Activated gamma-delta T cell treated with anti-CD3 and anti-CD28 coated beads, Interleukin-2, amount 50 U/mL, for 16 hours (primary cell): ENCODE results near the gene SAPCD1.

ENCODE experiments used
- DNase-seq: peaks from one replicate; pipeline ENCODE4 v3.0.0-alpha.2; 2020; ENCODE audit warnings: low read depth

The SAPCD1 gene

DNA sequence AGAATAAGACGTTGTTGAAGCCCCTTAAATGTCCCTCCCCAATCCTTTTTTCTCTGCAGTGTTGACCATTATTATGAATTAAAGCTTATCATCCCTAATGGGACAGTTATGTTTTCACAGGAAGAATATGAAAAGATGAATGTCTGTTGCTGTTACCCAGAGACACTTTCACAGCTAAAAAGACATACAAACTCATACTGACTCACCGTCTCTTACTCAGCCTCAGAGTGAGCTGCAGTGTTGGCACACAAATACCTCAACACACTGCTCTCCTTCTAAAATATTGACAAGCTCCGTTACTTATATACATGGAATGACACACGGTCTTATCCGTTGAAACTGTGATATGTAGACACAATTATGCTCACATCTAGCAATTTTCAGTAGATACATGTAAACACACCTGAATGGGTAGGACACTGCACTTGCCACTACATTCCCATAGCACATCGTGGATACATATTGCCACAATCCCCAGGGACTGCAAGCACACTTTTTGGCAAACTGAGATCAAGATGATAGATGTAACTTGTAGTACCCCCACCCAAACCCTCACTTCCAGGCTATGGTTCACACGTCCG, 9.6 kb upstream of the SAPCD1 start:
- DNase-seq, result no peak

DNA sequence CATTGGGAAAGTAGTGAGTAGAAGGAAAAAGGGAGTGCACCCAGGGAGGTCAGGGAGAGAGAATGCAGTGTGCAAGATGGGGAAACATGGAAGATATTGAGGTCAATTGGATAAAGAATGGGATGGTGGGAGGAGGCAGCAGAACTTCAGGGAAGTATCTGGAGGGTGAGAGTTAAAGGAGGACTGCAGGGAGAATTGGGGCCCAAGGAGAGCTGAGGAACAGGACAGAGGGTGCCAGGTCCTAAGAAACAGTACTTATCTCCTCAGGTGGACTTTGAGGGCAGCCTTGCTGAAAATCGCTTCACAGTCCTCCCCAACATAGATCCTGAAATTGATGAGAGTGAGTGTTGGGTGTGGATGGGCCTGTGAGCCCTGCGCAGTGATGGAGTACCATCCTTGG, 4.2 kb upstream of the SAPCD1 start:
- DNase-seq, result no peak

DNA sequence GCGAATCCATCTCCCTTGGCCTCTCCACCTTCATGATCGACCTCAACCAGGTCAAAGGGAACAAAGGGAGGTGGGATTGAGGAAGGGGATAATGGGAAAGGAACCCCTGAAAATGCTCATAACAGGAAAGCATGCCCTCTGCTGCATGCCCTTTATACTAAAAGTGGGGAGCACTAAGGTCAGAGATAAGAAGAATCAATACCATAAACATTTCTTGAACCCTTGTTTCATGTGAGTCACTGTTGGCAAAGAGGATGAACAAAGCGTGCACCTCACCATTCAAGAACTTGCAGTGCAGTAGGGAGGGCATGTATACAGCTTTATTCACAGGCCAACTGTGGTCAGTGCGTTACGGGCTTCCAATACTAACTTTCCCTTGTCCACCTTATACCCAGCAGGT, 1.7 kb upstream of the SAPCD1 start:
- no peak for DNase-seq

DNA sequence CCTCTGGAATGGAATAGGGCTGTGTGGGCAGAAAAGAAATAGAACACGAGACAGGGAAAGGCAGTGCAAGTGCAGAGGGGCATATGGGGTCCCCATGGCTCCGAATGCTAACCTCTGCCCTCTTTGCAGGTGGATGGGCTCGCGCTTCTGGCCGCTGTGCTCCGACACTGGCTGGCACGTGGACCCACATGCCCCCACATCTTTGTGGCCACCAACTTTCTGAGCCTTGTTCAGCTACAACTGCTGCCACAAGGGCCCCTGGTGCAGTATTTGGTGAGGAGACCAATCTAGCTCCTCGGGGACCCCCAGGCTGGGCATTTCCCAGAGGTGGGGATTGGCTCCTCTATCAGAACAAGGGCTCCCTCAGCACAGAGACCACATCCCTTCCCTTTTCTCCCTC, 1.1 kb upstream of the SAPCD1 start:
- DNase-seq, result no peak

DNA sequence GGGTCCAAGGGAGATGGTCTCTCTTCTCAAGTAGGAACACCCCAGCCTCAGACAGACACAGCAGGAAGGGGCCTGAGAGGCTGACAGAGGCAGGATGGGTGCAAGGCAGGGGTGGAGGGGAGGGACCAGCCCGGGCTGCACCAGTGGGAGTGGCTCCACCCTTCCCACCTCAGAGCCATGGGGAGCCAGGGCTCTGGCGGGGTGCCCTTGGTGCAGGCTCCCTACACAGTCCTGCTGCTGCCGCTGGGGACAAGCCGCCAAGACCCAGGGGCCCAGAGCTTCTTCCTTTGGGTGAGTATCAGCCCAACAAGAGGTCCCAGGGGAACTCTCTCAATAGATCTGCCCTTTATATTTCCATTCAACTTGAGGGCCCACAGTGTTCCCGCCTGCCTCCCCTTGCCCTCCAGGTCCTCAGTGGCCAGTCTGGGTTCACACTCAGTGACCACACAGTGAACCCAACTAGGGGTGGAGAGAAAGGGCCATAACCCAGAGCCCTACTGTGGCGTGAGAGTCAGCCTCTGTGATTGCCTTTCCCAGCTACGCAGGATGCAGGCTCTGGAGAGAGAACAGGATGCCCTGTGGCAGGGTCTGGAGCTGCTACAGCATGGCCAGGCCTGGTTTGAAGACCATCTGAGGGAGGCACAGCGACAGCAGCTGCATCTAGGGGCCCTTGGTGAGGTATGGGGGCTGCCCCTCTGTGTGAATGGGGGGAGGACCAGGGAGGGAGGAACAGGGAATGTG, 592 bp downstream of the SAPCD1 start:
- no peak for DNase-seq

DNA sequence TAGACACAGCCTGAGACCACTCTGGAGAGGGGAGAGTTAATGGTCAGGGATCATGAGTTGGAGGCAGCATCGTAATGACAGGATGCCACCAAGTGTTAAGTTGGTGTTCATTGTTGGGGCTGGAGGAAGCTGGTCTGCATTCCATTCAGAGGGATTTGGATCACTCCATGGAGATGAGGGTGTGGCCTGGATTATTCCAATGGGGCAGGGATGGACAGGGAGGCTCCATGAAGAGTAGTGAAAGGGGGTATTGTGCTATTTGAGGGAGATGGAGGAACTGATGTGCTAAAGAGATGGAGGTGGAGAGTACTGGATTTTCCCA, 1.1 kb downstream of the SAPCD1 start:
- no peak for DNase-seq

DNA sequence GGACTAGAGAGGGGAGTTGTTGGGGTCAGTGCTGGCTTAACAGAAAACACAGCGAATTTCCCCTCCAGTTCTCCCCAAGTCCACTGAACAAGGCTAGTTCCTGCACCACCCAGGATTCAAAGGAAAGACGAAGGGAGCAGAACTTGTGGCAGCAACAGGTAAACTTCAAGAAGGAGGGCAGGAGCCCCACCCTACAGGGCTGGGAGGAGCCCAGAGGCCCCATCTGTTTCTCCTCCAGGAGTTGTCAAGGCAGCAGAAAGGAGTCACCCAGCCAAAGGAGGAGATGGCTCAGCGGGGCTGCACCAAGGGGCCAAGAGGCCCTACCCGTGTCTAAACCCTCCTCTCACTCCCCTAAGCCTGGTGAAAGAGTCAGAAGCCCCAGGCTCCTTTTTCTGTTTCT, 1.7 kb downstream of the SAPCD1 start:
- no peak for DNase-seq

DNA sequence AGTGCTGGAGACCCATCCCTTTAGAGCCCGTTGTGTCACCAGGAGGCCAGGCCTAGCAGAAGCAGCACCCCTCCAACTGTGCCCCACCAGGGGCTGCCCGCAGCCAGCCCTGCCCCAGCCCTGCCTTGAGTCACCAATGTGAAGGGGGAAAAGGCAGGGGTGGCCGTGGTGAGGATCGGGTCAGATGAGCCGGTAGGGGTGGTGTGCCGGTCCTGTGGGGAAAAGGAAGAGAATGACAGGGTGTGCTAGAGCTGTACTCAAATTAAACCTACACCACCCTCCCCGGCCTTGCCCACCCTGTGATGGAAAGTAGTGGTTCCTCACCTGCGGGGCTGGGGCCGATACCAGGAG, 3.1 kb downstream of the SAPCD1 start:
- DNase-seq, result no peak

DNA sequence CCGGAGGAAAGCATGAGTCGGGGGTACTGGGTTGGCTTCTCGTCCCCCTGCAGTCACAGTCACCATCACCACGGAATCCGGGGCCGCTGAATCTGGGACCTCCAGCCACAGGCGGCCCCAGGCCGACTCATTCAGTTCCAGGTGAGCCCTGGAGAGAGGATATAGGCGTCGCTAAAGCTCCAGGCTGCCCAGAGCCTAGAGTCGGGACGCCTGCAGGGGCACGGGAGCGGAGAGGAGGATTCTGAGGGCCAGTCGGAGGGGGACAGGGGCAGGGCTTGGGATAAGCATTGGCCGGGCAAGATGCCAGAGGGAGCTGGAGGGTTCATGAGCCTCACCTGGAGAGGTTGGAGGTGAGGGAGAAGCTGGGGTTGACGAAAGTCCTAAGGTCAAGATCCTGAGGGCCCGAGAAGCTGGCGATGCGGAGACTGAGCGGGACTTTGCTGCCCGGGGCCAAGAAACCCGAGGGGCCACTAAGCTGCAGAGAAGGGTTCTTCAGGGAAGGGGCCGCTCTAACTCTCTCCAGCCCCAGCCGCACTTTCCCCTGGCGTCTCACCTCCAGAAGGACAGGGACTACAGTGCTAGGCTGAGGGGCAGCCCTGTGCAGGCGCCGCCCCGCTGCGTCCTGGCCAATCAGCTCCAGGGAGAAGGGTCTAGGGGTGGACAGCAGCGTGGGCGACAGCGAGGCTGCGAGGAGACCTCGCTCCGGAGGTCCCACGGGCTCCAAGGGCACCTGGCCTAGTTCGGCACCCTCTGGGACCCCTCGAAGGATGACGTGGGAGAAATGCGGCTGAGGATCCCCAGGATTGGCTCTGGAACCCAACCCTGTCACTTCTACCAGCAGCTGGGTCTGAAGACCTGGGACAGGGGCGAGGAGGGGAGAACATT, 3.7 kb downstream of the SAPCD1 start:
- DNase-seq, result no peak

DNA sequence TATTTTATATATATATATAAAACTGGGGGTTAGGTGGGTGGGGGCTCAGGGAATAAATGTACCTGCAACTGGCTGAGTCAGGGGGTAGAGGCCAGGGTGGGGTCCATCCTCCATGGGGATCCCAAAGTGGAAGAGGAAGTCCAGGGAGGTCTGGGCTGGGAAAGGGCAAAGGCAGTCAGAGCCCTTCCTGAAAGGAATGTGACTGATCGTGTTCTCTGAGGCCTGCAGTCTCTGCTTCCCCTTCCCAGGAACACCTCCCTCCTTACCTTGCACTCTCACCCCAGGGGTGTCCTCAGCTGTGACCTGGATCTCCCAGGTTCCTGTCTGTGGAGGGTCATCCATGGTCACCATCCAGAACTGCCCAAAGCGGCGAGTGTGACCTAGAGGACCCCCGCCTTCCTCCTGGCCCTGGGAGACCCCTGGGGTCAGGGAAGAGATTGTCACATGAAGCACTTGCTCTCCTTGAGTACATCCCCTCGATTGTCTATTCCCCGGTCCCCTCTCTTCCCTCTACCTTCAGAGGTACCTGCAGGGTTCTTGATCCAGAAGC, 4.7 kb downstream of the SAPCD1 start:
- no peak for DNase-seq

DNA sequence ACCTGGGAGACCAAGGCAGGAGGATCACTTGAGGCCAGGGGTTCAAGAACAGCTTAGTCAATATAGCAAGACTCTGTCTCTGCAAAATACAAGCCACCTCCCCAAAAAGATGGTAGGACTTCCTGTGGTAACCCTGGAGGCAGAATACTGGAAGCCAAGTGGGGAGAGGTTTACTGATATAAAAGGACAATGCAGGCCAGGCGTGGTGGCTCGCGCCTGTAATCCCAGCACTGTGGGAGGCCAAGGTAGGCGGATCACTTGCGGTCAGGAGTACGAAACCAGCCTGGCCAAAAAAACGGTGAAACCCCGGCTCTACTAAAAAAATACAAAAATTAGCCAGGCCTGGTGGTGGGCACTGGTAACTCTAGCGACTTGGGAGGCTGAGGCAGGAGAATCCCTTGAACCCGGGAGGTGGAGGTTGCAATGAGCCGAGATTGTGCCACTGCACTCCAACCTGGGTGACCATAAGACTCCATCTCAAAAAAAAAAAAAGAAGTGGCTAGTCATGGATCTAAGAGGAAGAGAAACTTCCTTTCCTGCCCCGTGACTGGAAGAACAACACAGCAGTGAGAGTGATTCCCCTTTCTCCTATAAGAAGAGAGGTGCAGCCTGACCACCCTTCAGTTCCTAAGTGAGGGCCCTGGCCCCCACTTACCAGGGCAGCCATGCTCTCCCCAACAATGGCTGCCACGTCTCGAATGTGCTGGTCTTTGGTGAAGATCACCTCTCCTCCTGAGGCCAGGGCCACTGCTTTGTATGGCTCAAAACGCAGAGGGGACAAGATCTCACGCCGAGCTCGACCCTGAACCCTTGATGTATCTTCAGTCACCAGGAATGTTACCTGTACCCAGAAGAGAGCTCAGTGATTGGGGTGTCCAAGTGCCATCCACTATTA, 6.2 kb downstream of the SAPCD1 start:
- no peak for DNase-seq

DNA sequence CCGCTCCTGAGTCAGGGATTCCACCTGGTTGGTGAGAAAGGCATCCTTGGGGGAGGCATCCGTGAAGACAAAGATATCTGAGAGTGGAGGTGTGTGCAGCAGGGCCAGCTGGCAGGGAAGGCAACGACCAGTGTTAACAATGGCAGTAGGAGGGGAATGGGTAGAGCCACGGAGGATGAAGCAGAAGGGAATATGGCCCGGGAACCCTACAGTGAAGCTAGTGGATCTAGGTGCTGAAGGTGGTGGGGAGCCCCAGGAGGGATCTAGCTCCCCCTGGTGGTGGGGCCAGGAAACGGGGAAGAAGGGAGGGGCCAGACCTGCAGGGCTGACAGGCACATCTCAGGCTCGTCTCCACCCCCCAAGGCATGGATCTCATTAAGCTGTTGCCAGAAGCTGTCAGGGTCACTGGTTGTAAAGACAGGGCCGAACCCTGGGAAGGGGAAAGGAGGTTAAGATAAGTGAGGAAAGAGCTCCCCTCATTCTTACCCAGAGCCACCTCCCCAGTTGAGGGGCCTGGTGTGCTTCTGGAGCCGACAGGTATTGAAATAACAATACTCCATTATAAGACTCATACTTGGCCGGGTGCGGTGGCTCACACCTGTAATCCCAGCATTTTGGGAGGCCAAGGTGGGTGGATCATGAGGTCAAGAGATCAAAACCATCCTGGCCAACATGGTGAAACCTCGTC, 7.4 kb downstream of the SAPCD1 start:
- DNase-seq, result peak; percentile 68

DNA sequence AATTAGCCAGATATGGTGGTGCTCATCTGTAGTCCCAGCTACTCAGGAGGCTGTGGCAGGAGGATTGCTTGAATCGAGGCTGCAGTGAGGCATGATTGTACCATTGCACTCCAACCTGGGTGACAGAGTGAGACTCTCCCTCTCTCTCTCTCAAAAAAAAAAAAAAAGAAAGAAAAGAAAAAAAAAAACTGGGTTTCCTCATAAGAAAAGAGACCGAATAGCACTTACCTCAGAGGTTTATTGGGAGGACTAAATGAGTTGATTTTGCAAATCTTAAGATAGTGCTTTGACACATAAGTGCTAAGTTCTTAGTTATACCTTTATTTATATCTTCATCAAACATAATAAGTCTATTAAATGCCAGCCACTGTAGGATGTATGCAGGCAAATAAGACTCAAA, 8.4 kb downstream of the SAPCD1 start:
- DNase-seq, result no peak

DNA sequence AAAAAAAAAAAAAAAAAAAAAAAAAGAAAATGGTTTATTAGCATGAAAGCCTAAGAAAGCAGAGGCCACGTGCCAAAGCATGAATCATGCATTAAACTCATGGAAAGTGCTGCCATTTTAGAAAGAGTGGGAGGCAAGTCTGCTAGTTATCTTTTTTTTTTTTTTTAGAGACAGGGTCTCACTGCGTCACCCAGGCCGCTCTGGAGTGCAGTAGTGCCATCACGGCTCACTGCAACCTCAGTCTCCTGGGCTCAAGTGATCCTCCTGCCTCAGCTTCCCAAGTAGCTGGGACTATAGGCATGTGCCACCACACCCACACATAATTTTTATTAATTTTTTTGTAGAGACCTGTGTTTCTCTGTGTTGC, 9.5 kb downstream of the SAPCD1 start:
- no peak for DNase-seq

DNA sequence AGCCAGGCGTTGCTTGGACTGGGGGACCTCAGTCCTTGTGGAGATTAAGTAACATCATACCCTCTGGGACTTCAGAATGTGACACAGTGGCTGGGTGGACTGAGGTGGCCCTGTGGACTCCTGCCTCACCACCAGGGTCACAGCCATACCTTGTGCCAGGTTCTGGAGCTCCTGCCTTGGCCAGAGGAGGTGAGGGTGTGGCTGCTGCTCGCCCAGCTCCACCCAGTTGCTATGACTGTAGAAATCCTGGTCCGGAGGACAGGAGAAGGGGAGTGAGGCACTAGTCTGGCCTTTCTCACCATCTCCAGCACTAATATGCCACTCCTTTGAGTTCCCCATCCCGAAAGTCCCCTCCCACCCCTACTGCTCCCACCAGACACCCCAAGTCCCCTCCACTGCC, 12.7 kb downstream of the SAPCD1 start:
- DNase-seq, result no peak

DNA sequence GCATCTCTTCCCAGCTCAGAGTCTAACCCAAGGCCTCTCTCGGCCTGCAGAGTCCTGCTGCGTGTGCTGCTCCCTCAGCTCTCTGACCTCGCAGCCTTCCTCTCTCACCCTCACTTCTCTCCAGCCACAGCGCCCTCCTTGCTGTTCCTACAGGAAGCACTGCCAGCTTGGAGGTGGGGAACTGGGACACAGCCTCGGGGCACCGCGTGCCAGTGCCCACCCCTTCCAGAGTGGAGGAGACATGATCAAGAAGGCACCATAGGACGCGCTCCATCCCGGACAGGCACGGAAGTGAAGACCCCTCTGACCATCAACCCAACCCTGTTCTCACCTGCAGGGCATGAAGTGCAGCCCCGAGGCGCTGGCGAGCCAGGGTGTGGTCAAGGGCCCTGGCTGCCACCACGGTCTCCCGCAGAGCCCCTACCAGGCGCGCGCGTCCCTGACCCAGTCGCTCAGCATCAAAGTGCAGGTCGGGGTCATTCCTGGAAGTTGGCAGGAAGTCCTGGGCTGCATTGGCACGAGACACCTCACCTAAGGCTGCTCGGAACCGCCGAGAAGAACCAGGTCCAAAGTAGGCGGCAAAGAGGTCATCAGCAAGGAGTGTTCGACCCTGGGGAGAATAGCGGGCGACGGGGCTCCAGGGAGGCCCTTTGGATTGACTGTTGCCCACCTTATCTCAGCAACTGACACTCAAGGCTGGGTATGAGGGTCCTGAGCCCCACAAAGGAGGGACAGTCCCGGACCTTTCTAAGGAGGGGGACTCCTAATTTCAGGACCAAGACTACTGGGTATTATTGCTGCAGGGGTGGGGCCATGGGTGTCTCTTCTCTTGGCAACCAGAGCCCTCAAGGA, 13.4 kb downstream of the SAPCD1 start:
- DNase-seq, result no peak

DNA sequence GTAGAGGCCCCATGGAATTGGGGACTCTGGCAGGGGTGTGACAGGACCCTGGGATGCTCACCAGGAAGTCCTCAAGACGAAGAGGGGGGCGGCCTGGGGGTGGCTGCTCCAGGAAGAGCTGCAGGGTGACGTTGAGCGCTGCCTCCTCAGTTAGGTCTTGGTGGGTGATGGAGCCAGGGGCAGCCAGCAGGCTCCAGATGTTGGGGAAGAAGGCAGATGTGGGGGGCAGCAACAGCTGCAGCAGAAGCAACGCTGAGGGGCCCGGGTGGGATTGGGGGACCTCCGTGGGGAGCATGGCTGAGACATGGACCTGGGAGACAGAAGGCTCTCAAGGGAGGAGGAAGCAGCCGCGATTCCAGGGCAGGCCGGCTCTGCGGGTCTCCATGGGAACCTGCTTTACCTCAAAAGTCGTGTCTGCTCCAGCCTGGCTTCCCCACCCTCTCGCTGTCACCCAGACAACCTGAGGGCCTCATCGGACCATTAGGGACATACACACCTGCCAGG, 14.1 kb downstream of the SAPCD1 start:
- no peak for DNase-seq

DNA sequence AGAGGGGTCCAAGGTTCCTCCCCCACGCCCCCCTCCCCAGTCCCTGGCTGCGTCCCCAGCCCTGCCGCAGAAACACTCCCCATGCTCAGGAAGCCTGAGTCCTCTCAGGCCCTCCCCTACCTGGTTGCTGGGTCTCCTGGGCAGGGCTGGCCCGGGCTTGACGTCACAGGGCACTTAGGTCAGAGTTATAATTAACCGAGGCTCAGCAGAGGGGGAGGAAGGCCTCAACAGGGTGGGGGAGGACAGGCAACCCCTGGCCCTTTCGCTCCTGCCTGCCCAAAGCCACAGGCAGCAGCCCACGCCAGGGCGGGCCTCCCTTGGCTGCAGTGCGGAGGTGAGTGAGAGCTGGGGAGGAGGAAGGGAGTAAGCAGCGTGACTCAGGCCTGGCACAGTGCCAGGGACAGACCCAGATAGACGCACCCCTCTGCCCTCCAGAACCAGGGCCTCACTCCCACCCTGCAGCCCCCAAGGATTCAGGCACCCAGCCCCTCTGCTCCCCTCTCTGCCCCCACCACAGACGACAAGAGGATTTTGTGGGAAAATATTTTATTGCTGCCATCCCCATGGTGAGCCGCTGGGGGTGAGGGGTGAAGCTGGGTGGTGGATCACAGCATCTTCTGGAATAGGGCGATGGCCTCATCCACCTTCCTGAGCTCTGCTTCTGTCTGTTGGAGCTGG, 14.7 kb downstream of the SAPCD1 start, which contains the start of gene VWA7:
Gene VWA7, minus strand, starts transcription at position 340 of the 678 bp plus-strand sequence. CDS start 549 bp downstream, outside the sequence.
- DNase-seq, result peak; percentile 74

DNA sequence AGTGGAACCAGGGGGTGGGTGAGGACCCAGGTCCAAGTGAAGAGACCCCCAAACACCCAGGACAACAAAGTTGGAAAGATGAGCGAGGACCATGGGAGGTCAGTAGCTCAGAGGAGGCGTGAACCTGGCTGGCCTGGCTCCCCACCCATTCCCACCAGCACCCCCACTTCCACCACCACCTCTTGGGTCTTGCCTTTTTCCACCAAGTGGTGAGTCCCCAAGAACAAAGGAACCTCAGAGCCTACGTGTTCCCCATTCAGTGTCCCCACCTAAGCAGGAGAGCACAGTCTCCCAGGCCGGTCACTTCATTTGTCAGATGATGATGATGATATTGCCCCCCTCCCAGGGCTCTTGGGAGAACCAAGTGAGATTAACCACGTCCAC, 15.2 kb downstream of the SAPCD1 start:
- no peak for DNase-seq

DNA sequence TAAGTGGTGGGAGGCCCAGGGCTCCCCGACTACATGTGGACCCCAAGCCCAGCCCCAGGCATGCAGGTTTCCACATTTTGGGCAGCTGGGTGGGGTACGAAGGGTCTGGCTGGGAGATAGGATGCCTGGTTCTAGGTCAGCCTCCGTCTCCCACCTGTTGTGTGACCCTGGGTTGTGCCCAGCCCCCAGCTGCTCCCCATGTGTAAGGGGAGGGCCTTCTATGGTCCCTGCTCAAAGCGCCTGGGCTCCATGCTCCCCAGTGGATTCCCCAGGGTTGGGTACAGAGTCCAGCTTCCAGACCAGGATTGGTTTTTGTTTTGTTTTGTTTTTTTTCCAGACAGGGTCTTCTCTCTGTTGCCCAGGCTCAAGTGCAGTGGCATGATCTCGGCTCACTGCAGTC, 15.7 kb downstream of the SAPCD1 start:
- DNase-seq, result no peak
